Activated gamma-delta T cell treated with Interleukin-2 at 50 U/mL for 16 hours (primary cell): ENCODE measurements around the gene INO80B.
"Not testable (repeated sequence)": the region's sequence is repeated elsewhere in the genome, so short reads cannot be mapped to it uniquely, and the experiment has no call there.

Experiments used
- DNase-seq: peaks from one replicate; pipeline ENCODE4 v3.0.0-alpha.2; 2020

The INO80B gene

DNA sequence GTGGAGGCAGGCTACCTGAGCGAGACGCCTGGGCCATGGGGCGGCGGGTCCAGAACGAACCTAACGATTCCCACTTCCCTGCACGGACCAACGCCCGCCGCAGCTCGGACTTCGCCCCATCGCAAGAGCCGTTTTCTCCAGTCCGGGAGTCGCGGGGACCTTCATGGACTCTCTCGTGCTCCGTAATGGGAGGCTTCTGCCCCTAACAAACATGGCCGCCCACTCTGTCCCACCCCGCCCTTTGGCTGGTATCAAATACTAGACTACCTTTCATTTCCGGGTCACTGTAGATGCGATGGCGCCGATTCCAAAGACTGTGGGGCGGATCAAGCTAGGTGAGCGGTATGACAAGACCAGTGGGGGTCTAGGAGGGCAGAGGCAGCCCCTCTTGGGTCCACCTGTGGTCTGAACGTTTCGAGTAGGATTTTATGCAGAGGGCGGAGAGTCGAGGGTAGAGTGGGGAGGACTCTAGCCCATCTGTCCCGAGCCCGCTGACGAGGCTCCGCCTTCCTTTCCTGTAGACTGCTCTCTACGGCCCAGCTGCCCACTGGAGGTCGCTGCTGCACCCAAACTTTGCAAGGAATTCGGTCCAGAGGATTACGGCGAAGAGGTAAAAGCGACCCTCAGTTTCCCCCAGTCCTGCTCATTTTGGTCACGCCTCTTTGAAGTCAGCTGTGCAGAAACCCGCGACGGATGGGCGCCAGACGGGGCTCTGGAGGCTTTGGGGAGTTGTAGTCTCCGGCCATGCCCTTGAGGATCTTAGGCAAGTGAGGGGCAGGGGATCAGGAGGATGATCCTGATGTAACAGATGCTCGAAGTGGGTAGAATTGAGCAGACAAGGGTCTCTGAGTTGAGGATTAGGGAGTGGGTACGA lies 28.2 kb downstream of the INO80B start, which contains the start of the genes CCDC142 and TTC31:
Gene CCDC142, minus strand, starts transcription at position 198 of the 874 bp plus-strand sequence. Its CDS starts 161 bp downstream, at position 37.
Gene TTC31, plus strand, starts transcription at position 281 of the 874 bp plus-strand sequence. Its CDS starts 15 bp downstream, at position 296.
- DNase-seq, result peak; percentile 93

DNA sequence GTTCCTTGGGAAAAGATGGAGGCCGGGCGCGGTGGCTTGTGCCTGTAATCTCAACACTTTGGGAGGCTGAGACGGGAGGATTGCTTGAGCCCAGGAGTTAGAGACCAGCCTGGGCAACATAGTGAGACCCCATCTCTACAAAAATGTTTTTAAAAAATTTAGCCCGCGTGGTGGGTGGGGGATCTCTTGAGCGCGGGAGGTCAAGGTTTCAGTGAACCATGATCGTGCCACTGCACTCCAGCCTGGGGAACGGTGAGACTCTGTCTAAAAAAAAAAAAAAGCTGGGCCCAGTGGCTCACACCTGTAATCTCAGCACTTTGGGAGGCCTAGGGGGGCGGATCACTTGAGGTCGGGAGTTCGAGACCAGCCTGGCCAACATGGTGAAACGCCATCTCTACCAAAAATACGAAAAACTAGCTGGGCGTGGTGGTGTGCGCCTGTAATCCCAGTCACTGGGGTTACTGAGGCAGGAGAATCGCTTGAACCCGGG lies 28.8 kb downstream of the INO80B start:
- not testable (repeated sequence) for DNase-seq

DNA sequence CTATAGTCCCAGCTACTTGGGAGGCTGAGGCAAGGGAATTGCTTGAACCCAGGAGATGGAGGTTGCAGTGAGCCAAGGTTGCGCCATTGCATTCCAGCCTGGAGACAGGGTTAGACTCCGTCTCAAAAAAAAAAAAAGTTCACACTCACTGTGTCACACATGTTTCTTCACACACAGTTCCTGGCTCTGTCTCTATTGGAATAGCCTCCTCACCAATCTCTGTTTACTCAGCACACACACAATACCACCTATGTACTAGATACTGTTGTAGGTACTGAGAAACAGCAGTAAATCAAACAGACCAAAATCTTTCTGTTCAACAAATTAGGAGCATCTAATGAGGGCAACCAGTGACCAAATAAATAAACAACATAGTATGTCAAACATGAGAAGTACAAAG lies 31.3 kb downstream of the INO80B start:
- DNase-seq, result no peak

DNA sequence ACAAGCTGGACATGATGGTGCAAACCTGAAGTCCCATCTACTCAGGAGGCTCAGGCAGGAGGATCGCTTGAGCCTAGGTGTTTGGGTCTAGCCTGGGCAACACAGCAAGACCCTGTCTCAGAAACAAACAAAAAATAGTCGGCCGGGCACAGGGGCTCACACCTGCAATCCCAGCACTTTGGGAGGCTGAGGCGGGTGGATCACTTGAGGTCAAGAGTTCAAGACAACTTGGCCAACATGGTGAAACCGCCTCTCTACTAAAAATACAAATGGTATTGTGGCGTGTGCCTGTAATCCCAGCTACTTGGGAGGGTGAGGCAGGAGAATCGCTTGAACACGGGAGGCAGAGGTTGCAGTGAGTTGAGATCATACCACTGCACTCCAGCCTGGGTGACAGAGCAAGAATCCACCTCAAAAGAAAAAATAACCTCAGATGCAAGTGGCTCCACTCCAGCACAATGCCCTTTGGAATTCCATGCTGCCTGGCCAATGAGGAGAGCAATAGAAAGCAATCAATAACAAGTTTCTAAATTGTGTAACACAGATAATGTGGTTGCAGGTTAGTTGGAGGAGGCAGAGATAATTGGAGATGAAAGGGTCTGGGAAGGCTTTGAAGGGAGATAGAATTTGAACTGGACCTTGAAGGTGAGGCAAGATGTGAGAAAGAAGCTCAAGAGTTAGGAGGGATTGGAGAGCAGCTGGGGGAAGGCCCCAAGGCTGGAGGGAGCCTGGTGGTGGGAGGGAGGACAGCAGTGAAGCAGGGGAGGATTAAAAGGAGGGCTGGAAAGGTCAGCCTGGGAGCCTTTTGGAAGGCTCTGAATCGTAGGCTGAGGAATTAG lies 34.0 kb downstream of the INO80B start:
- DNase-seq, result no peak

DNA sequence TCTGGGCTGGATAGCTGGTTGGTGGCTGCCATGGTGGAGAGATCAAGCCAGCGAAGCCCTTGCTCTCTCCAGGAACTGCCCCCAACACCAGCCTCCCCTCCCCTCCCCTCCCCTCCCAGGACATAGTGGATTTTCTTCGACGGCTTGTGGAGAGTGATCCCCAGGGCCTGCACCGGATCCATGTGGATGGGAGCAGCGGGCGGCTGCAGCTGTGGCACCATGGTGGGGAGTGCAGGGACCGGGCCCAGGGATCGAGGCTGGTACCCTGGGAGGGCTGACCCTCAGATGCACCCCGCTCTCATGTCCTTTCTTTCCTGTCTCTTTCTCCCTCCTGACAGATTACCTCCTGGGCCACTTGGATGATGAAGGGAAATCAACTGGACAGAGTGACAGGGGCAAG lies 35.0 kb downstream of the INO80B start:
- DNase-seq, result no peak

DNA sequence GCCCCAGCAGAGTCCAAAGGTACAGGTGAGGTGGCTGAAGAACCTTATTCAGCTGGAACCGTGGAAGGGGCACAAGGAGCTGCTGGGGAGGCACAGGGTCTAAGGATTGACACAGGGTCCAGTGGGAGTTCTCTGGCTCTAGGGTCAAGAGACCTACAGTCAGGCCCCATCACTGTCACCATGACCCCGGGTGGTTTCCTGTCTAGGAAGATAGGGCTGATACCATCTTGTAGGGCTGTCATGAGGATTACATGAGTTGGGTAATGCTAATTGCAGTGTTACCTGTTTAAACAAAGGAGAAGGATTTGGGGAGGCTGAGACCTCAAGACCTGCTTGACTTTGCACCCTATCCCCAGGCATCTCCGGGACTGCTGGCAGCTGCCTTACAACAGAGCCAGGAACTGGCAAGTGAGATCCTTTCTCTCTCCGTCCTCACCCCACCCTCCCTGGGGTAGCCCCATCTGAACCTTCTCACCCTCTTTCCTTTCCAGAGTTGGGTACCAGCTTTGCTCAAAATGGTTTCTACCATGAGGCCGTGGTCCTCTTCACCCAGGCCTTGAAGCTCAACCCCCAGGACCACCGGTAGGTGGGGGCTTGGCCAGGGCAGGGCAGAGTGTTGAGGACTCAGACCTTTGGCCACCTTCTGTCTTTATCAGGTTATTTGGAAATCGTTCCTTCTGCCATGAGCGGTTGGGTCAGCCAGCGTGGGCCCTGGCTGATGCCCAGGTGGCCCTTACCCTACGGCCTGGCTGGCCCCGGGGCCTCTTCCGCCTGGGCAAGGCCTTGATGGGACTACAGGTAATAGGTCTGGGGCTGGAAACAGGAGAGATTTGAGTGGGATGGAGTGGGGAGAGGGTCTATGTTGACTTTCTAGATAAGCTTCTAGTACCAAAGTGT lies 37.0 kb downstream of the INO80B start:
- no peak for DNase-seq

DNA sequence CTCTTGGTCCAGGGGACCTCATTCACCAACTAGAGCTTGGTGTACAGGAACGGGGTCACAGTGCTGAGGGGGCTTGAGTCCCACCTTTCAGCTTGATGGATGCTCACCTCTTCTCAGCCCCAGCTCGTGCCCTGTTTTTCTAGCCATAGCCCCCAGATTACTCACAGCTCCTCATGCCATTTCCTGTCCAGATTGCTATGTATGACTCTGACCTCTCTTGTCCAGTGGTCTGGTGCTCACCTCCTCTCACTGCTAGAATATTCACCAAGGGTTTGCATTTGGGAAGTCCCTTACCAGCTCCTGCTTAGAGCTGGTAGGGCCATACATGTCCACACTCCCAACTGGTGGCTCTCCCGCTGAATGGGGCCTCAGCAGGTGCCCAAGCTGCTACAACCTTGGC lies 38.7 kb downstream of the INO80B start:
- no peak for DNase-seq

DNA sequence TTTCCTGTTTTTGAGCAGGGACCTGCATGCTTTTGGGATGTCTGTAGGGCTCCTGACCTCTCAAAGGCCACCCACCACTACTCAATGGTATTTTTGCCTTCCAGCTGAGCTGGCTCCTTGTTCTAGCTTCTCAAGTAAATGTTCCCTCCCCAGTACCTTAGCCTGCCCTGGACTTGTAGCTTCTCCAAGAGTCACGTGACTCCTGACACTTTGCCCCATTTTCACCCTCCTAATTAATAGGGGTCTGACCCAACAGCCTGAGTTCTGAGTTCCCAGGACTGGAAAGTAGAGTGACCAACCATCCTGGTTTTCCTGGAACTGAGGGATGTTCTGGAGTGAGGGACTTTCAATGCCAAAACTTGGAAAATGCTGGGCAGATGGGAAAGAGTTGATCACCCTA lies 40.6 kb downstream of the INO80B start:
- DNase-seq, result no peak

DNA sequence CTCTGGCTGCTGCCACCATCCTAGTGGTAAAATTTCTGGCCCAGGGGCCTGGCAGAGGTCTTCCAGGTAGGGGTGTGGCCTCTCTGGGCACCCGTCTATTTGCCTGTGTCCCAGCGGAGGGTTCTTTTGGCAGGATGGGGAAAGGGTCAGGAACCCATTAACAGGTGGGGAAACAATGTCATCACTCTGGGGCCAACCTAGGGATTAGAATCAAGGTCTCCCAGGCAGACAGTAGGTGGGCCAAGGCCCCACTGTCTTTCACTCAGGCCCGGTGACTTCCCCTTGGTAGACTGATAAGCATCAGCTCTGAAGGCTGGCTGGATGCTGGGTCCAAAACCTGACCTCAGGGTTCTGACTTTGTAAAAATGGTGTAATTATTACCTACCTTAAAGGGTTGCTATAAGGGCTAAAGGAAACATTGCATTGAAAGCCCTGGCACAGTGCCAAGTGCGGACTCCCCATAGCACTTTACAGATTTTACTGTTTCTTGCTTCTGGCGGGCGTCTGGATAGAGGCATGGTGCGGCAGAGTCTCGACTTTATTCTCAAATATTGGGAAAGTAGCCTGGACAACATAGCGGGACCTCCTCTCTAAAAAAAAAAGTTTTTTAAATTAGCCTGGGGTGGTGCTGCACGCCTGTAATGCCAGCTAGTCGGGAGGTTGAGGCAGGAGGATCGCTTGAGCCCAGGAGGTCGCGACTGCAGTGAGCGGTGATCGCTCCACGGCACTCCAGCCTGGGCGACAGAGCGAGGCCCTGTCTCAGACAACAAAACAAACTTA lies 42.3 kb downstream of the INO80B start:
- DNase-seq, result no peak

DNA sequence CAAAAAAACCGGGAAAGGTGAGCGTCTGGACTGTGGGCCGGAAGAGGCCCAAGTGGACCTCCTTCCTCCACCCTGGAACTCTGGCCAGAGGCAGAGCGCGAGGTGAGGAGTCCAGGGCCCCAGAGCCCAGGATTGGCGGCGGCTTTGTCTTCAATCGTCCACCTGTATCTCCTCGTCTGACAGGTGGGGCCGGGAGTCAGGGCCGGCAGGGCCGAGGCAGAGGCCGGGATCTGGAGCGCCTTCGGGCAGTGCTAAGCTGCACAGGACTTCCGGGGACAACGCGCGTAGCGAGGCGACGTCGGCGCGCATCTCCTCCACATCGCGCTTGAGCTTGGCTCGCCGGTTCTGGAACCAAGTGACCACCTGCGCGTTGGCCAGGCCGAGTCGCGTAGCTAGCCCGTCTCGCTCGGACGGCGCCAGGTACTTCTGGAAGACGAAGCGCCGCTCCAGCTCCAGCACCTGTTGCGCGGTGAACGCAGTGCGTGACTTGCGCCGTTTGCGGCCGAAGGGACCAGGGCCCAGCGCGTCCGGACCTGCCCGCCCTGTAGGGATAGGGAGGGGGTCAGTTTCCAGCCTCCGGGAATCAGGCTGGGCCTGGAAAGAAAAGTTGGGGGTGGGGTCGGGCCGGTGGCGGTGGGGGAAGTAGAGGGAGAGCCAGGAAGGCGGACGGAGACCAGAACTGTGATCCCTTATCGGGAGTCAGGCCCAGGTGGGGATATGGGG lies 43.1 kb downstream of the INO80B start:
- no peak for DNase-seq

DNA sequence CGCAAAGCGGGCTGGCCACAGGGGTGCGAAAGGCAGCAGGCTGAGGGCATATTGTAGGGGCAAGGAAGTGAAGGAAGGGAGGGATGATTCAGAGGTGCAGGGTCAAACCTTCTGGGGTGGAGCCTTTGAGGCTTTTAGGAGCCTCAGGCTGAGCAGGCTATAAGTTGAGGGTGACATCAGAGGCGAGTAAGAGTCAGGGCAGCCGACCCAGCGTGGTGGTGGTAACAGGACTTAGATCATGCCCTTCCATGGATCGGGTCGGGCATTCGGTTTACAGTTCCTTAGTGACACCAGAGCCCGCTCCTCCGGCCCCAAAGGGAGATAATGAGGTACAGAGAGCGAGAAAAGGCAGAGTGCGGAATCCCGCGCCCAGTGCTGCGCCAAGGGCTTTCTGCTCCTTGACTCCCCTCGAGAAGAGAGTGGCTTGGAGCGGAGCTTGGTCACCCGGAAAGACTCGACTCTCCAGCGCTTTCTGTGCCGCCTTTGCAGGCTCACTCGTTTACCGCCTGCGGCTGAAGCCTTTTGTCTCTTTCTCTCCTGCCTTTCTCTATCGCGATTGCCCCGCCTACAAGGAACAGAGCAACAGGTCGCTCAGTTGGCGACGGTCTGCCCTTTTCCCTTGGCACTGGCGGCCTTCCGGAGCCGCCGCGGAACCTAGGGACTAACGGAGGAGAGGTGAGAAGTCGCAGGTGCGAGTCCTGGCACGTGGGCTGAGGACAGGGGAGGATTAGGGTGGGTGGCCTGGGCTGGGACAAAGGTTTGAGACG lies 43.8 kb downstream of the INO80B start:
- DNase-seq, result no peak

DNA sequence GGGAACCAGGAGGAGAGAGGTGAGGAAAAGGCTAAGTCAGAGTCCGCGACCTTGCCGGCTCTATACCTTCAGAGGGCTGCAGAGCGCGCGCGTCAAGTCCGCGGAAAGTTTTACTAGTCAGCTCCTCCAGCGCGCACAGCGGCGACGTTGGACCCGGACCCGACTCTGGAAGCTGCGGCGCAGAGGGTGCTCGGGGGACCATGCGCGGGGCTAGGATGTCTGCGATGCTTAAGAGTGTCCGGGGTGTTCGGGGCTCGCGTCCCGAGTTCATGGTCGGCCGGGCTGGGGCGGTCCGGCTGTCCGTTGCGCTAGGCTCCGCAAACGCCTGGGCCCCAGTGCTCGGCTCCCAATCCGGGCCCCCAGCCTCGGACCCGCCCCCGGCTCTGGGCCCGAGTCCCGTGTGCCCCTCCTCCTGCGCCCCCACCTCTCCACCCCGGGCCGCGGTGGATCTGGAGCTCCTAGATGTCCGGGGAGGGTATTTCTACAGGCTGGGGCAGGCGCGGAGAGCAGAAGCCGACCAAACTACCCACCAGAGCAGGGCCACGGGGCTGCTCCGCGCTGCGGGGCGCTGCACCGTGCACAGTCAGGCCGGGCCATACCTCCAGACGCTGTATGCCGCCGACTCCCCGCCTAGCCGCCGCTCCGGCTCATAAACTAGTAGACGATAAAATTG lies 44.5 kb downstream of the INO80B start, which contains the start of gene LBX2:
Gene LBX2, minus strand, starts transcription at position 337 of the 673 bp plus-strand sequence. Its CDS starts 66 bp downstream, at position 271.
- no peak for DNase-seq

DNA sequence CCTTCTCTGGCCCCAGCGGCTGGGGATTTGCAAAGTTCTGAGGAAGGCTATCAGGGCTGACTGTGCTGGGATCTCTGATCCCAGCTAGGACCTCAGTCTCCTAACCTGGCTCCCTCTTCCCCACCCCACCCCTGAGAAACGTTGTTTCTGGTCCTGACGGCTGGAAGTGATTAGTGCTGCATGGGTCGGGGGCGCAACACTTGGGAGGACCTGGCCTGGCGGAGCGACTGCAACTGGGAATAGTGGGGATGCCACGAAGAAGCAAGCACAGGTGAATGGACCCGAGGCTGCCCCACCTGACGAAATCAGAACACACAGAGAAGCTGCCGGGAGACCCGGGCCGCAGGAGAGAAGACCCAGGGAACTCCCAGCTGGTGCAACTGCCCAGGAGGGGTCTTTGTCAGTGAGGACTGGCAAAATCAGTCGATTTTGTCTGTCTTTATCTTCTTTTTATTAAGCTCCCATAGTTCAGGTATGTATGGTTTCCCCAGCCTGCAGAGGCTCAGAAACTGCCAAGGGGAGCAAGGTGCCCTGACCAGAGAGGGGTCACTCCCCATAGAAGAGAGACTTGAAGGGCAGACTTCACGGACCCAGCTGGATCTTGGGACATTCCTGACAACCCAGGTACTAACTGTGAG lies 45.2 kb downstream of the INO80B start:
- no peak for DNase-seq

DNA sequence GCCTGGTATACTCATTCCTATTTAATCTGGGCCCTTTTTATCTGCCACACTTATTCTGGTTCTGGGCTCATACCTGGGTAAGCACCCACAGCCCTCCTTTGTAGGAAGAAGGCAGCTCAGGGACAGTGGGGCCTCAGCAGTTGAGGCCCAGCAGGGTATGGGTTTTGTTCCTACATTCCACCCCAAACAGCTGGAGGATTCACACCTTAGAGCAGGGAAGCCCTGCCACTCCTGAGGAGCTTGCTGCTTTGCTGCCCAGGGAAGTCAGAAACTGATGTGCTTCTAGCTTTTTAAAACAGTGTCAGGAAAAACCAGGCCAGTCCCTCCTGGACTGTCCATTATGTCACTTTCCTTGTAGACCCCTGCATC lies 45.7 kb downstream of the INO80B start:
- DNase-seq, result no peak

DNA sequence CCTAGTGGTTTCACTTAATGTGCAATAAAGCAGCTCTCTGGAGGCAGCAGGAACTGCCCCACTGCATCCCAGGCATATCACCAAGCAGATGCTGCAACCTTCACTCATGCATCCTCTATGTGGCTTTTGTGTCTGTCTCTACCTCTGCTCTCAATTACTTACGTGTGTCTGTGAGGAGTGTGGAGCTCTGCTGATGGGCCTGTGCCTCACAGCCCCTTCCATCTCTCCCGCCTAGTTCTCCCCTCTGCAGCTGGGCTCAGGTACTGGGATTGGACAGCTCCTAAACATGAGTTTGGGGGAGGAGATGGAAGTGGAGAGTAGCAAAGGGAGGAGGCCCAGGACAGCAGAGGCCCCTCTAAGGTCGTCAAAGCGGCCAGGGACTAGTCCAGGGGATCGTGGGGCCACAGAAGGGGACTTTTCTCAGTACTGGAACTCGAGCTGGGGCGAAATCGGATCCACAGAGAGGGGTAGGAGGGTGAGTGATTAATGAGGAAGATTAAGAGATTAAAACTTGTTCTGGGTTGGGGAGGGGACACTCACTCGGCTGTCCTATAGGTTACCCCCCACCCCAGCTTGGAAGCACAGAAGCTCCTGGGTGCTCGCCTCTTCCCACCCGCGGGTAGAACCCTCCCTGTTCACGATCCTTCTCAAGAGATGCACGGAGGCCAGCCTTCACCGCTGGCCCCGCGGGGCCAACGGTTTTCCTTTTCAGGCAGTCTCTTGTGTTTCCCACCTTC lies 46.6 kb downstream of the INO80B start:
- no peak for DNase-seq

DNA sequence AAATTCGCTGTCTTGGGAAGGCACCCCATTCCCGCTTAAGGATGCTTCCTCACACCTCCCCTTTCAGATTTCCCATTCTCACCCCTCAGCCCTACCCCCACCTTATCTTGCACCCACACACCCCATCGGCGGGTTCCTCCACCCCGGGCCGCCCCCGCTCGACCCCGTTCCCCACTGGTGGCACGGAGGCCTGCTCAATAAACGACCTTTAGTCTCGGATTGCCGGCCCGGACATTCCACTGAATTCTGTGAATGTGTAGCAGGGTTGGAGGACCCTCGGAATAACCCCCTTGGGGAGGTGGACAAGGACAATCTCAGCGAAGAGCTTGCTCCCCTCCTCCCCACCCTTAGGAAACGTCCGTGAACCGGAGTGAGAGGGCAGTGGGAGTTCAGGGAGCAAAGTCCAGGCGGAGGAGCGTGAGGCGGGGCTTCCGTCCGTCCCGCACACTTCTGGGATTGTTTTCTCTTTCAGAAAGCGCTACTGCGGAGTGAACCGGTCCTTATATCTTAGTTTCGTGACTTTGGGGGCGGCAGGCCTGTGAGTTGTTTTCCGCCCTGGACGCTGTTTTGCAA lies 47.3 kb downstream of the INO80B start:
- no peak for DNase-seq

DNA sequence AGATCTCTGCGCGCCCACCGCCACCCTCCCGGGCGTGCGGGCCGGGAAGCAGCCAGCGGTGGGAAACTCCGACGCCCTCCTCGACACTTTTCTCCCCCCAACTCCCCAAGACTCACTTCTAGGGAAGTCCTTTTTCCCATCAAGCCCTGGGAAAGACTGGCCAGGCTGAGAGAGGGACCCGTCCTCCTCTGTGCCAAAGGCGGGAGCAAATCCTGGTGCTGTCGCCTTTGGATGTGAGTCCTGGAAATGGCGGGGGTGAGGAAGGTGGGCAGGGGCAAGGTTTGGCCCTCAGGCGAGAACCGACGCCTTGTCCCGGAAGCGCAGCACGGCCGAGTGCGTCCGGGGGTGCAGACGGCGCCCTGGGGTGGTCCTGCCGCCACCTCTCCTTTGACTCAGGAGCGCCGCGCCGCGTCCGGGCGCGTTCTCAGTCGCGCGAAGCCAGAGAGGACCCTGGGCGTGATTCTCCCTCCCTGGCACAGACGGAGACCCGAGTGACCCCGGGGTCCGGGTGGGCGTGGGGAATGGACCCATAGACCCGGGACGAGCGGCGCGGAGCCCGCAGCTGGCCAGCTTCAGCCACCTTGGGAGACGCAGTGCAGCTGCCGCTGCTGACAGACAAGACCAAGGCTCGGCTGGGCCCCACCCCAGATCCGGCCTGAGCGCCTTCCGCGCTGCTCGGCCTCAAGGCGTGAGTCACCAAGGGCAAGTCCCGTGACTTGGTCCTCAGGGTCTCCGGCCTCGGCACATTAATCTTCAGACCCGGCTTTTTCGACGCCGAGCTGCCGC lies 48.0 kb downstream of the INO80B start:
- DNase-seq, result peak; percentile 51
